G401.6 (cell line): ENCODE results near the gene HSPA6.
"Not testable (repeated sequence)": the region's sequence is repeated elsewhere in the genome, so short reads cannot be mapped to it uniquely, and the experiment has no call there.

Experiments used
- FAIRE-seq: peaks from 2 replicates; lab custom pipeline; 2012; peaks lifted over from hg19 to GRCh38; lab: Jason Lieb, UNC

Gene HSPA6

DNA sequence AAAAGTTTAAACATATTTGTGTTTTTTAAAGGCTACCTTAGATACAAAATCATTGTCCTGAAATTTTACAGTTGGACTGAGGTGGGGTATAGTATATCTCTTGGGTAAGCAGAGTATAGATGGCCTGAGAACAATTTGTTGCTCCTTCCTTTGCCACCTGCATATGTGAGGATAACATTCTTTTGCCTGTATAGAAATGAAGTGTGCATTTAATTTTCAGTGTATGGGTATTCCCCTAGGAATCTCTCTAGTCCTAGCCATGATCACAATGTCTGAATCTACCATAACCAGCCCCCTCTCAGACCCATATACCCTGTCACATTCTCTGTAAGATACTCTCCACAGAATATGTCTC lies 21.0 kb upstream of the HSPA6 start:
- no peak for FAIRE-seq

DNA sequence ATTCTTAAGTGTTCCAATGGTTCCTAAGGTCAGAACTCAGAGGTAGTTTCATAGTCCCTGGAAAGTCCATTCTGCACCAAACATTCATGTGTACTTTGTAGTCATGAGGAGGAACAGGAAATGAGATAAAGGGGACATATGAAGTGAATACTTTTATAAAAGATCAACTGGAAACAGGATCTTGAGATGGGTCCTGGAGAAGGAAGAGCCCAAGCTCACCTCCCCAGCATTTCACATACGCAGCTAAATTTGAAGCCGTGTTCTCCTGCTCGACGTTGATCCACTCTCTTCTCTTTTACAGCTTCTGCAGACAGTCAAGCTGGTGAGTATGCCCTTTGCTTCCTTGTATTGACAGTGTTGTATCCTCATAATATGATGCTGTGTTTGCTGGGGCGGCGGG lies 18.7 kb upstream of the HSPA6 start:
- no peak for FAIRE-seq

DNA sequence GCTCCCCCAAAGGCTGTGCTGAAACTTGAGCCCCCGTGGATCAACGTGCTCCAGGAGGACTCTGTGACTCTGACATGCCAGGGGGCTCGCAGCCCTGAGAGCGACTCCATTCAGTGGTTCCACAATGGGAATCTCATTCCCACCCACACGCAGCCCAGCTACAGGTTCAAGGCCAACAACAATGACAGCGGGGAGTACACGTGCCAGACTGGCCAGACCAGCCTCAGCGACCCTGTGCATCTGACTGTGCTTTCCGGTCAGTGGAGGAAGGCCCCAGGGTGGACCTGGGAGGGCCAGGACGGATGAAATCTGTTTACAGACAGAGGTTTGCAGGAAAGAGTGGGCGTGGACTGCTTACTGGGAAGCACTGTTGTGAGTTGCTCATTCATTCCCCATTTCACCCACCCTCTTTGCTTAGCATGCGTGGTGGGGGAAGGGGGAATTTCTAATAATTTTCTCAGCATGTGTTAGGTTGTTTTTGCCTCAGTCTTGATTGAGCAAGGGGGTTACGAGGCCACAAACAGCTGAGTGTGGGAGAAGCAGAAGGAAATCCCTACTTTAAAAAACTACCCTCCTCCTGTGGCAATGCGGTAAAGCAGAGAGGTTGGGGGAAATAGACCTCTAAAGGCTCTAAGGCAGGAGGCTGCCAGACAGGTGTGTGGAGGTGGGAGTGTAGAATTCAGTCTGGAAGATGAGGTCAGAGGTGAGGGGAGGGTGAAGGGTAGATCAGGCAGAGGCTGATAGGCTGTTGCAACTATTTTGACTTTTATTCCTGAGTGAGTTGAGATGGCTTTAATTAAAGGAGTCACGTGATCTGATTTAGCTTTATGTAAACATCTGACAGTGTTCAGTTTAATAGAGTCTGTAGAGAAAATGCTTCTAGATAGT lies 17.8 kb upstream of the HSPA6 start:
- no peak for FAIRE-seq

DNA sequence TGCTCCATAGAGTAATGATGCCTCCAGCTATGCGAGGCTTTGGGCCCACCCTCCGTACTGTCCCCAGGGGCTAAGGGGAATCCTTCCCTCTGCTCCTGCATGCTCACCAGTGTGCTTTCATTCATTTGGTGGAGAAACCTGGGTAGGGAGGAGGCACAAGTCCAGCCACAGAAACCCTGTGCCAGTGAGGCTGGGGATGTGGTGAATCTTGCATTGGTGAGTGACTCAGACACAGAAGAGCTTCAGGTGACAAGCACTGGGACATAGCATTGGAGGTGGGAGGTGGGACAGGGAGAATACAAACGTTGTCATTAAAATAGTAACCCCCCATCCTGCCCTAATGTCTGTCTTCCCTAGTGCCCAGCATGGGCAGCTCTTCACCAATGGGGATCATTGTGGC lies 13.9 kb upstream of the HSPA6 start:
- no peak for FAIRE-seq

DNA sequence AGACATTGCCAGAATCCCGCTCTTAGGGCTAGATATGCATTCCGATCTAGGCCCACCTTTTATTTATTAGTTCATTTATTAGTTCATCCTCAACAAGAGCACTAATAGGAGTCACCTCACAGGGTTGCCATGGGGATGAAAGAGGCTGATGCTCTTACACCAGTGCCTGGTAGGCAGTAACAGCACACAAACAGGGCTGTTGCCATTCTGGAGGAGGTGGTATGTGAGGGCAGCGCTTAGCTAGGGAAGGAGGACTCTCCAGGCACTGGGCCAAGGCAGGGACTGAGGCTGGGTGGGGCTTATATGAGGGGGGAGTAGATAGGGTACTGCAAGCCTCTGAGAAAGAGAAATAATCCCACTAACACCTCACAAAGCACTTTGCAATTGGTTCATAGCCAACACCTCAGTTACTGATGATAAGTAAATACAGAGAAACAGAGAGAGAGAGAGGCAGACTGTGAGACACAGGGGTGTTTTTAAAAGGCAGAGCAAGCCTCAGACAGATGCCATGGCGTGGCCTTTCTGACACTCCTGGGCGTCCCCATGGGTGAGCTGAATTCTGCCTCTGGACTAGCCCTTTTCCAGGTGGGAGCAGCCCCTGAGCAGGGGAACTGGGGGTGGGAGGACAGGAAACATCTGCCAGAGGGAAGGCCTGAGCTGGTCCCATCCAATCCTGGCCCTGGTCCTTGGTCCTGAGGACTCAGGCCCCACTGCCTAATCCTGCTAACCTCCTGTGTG lies 13.2 kb upstream of the HSPA6 start:
- no peak for FAIRE-seq

DNA sequence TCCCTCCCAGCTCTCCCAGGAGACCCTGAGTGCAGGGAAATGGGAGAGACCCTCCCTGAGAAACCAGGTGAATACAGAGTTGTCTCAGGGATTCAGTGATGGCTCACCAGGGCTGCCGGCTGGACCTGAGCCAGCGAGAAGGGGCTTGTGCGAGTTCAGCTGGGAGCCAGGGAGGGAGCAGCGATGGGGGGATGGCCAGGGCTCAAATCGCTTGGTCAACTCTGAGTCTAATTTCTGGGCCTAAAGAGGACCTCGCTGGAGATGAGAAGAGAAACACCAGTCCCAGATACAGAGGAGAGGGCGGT lies 12.6 kb upstream of the HSPA6 start:
- FAIRE-seq, result no peak

DNA sequence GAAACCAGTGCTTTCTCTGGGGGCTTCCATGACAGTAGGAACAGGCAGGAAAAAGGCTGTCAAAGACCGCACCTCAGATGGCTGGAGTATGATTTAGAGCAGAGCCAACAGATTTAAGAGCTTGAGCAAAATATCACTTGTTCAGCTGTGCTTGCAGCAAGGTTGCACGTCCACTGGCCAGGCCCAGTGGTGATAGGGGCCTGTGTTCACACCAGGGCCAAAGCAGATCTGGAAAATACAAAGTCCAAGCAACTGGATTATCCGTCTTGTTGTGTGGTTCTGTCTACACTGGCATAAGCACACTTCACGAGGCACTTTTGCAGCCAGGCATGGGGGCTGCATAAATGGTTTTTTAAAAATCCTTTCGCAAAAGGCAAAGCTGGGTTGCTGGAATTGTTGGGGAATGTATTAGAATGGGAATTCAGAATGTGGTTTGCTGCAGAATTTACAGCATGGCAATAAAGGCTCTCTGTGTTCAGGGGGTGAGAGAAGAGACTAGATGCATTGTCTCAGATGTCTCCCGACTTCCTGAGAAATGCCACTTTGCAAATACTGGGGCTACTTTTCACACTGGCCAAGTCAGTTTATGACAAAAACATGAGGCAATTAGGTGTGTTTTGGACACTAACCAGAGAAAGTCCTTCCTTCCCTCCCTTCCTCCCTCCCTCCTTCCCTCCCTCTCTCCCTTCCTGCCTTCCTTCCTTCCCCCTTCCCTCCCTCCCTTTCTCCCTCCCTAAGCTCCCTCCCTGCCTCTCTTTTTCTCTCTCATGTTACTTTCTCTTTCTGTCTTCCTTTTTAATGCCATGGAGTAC lies 11.5 kb upstream of the HSPA6 start:
- not testable (repeated sequence) for FAIRE-seq

DNA sequence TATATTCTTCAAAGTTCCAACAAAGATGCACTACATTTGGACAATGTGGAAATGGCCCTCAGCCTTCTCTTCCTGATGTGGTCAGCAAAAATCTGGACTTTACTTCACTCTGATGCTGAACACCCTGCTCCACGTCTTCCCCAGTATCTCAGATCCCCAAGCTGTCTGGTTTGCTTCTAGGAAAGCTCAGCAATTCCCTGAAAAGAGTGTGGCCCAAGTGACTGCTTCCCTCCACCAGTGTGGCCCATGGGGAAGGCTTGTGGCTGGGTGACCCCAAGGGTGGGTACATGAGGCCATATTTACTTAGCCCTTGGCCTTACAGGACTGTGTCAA lies 10.9 kb upstream of the HSPA6 start:
- FAIRE-seq, result not testable (repeated sequence)

DNA sequence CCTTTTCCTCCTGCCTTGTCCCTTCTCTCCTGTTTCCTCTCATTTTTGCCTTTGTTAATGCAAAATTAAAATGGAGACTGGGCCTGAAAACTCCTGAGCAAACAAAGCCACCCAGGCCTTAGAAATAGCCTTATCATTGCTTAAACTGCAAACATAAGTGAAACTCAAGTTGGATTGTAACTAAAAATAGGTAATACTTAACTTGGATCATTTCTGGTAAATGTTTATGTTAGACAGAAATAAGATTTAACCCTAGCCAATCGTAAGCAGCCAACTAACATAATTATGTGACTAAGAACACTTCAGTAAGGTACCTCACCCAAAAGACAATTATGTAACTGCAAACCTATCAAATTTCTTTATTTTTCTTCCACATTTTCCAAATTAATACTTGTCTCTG lies 10.4 kb upstream of the HSPA6 start:
- FAIRE-seq, result not testable (repeated sequence)

DNA sequence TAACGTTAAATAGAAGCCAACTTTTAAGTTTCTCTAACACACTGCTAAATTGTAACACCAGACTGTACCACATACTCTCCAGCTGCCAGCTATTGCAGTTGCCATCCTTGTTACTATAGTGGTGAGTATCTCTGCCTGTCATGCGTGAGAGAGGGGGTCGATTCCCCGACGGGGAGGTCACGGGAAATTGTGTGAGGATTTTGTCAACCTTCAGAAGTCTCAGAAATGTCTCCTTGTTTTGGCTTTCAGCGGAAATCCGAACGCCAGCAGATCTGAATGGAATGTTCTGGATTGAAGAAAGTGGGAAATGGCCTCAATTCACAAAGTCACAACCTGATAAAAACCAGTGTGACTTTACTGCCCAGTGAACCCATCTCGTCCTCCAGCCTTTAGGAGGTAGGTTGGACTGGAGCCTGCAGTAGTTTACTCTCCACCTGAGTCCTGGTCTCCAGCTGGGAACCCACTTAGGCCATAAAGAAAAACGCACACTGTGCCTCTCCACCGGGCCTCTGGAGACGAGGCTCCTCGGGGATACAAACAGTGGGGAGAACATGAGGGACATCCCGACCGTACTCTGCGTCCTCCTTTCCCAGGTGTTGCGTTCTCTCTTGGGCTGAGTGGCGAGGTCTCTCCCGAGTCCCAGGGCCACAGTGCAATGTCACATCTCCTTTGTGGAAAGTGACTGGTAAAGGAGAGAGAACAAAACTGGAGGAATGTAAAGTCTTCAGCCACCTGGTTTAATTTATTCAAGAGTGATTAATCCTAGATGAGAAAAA lies 1.1 kb upstream of the HSPA6 start:
- FAIRE-seq, result not testable (repeated sequence)

DNA sequence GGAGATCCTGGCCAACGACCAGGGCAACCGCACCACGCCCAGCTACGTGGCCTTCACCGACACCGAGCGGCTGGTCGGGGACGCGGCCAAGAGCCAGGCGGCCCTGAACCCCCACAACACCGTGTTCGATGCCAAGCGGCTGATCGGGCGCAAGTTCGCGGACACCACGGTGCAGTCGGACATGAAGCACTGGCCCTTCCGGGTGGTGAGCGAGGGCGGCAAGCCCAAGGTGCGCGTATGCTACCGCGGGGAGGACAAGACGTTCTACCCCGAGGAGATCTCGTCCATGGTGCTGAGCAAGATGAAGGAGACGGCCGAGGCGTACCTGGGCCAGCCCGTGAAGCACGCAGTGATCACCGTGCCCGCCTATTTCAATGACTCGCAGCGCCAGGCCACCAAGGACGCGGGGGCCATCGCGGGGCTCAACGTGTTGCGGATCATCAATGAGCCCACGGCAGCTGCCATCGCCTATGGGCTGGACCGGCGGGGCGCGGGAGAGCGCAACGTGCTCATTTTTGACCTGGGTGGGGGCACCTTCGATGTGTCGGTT lies 477 bp downstream of the HSPA6 start:
- not testable (repeated sequence) for FAIRE-seq

DNA sequence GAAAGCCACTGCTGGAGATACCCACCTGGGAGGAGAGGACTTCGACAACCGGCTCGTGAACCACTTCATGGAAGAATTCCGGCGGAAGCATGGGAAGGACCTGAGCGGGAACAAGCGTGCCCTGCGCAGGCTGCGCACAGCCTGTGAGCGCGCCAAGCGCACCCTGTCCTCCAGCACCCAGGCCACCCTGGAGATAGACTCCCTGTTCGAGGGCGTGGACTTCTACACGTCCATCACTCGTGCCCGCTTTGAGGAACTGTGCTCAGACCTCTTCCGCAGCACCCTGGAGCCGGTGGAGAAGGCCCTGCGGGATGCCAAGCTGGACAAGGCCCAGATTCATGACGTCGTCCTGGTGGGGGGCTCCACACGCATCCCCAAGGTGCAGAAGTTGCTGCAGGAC lies 981 bp downstream of the HSPA6 start:
- not testable (repeated sequence) for FAIRE-seq

DNA sequence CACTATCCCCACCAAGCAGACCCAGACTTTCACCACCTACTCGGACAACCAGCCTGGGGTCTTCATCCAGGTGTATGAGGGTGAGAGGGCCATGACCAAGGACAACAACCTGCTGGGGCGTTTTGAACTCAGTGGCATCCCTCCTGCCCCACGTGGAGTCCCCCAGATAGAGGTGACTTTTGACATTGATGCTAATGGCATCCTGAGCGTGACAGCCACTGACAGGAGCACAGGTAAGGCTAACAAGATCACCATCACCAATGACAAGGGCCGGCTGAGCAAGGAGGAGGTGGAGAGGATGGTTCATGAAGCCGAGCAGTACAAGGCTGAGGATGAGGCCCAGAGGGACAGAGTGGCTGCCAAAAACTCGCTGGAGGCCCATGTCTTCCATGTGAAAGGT lies 1.6 kb downstream of the HSPA6 start:
- not testable (repeated sequence) for FAIRE-seq

DNA sequence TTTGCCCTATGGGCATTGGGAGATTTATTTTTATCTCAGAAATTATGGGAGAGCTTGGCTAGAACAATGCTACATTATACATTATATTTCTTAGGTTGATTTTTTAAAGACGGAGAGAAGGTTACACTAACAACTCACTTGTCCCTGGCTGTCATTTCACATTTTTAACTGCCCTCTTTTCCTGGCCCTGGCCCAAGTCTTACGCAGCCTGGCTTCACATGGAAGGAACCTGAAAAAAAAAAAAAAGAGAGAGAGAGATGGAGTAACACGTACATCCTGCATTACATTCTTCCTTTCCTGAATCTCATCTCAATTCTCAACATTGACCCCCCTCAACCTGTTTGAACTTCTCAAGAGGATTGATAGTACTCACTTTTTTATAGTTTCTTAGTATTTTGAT lies 4.2 kb downstream of the HSPA6 start:
- FAIRE-seq, result not testable (repeated sequence)

DNA sequence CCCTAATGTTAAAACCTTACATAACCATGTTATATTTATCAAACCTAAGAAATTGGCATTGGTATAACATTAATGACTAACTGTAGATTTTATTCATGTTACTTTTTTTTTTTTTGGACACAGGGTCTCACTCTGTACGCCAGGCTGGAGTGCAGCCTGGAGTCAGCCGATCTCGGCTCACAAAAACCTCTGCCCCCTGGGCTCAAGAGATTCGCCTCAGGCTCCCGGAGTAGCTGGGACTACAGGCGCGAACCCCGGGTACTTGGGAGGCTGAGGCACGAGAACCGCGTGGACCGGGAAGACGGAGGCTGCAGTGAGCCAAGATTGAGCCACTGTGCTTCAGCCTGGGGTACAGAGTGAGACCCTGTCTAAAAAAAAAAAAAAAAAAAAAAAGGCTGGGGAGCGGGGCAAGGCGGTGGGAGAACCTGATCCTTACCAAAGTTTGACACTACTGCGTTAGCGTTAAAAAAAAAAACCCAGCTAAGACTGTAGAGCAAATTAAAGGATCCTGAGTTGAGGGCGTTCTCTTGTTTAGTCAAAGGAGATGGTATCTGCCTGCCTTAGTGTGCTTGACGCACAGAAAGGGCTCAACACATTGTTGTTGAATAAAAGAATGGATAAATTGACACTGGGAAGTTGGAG lies 5.2 kb downstream of the HSPA6 start:
- not testable (repeated sequence) for FAIRE-seq

DNA sequence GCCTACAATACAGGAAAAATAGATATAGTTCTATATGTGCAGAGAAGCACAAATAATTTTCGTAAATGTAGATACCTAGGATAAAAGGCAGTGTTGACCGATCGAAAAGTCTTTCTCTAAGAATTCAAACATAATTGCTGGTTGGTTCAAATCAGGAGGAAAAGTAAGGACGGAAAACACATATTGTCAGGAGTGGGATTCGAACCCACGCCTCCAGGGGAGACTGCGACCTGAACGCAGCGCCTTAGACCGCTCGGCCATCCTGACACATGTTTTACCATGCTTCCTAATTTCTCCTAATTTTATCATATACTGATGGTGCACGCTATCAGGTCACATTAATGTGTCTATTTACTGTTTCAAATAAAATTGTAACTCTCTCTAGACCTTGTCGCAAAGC lies 5.8 kb downstream of the HSPA6 start:
- FAIRE-seq, result peak; percentile 3

DNA sequence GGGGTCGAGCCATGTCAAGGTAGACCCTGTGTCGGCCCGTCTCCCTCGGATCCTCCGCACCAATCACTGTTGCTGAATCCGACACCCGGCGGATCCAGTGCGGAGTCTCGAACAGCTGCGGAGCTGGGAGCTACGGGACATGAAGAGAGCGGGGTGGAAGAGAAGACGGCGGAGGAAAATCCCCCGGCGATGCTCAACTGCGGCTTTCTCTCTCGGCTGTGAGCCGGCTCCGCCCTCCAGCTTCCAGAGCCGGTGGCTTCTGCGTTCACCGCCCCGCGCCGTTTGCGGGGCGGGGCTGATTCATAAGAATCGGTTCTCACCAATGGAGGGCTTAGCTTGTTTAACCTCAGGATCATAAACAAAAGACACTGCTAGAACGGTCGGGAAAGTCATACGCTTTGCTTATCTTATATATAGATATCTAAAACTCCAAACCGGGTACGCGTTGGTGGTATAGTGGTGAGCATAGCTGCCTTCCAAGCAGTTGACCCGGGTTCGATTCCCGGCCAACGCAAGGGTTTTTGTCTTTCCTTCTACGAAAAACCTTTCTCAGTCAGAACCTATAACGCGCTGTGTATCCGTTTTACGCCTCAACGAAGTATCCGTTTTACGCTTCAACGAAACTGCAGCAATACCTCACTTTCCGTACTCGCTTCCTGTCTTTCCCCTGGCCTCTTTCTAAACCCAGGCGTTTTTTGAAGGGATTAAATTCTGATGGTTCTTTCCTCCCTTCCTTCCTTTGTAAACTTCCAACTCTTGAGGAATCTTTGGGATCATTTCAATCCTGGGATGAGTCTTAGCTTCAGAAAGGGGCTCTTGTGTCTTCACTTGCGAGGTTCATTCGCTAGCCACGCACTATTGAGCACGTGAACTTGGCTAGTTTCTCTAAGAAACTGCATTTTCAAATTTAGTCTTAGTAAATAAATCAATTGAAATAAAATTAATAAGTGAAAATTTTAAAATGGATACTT lies 6.6 kb downstream of the HSPA6 start:
- peak; percentile 94 for FAIRE-seq

DNA sequence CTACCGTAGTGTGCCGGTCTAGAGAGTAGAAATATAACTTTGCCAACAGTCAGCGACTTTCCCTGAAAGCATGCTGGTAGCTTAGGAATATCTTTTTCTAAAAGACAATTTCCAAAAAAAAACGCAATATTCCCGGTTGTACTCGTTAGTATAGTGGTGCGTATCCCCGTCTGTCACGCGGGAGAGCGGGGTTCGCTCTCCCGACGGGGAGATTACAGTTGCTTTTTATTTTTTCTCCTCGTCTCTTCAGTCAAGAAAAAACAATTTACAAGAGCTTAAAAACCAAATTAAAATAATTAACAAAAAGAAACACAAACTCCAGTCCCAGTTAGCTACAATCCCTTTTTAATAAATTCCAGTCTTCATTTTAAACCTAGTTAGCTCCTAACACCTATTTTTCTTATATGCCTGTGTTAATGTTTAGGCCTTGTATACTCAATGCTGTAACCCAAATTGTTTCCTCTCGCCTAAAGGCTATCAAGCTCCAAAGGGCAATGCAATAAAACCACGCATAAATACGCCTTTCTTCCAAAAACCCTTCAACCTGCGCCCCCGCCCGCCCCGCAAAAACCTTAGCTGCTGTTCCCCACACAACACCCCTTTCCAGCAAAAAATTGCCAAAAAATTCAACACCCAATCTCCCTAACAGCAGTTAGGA lies 7.8 kb downstream of the HSPA6 start:
- FAIRE-seq, result no peak

DNA sequence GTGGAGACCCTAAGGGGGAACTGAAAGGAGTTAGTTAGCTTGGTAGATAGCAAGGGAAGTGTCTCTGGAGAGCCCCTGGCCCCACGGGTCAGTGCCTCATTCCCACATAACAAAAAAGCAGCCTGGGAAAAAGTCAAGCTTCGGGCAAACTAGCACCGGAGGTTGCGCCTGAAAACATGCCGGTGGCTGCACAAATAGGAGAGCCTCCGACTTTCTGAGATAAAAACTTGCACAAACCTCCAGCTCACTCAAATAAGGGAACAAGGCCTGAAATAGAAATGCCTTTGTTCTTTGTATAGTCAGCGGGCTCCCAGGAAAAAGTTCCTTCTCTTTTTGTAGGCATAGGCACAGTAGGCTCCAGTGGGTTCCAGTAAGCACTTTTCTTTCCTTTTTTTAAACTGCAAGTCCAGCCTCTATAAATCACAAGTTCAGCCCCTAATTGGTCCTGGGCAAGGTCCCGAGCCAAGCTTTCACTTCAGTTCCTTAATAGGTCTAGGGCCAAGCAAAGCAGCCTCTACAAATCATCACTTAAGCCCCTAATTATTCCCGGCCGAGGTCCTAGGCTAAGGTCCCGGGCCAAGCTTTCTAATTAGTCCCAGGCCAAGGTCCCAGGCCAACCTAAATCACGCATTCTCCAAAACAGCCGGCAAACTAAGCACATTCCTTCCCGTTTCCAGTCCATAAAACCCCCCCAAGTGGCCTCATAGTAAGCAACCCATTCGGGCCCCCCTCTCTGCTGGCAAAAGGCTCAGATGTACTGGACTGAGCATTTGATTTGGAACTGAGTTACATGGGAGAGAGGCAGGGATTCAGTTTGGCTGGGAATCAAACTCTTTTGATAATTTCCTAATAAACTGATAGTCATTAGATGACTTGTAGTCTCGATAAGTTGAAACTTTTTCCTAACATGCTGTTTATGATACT lies 8.6 kb downstream of the HSPA6 start:
- FAIRE-seq, result not testable (repeated sequence)
